ENCODE measurements around the gene DCLRE1A. TPM values are rescaled to one million over a fixed set of nuclear protein-coding genes. Genes with fewer than 3 reads are reported as not detected.

Gene DCLRE1A
- total RNA-seq, 1 donor from 2014 or later: 5.7 TPM

DNA sequence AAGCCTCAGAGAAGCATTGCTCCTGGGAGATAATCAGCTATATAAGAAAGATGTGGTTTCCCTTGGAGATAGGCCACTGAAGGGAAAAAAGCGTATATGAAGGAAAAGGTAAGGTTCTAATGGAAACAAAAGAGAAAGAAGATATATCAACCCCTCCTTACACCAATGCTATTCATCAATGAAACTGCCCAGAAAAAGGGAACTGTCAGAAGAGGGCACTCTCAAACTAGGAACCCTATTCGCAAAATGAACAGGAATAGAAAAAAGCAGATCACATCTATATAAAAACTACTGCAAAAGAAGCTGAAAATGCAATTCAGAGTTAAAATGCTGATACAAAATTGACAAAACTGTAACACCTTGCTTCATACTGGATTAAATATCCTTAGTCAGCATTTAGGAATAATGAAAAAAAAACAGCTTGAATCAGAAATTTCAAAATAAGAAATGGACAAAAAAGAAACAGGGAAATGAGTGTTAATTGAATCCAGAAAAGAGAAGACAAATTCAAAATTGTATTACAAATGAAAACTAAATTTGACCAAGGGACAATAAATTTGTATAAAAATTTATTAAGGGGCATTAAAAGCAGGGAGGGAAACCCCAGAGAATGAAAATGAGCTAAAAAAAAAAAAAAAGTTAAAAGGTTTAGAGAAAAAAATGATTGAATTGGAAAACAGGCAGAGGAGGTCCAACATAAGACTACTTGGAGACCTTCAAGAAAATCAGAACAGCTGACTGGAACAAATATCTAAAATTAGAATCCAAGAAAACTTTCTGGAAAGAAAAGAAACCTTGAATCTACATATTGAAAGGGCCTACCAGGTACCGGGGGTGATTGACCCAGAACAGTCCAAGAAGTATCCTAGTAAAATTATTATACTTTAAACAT is 18.5 kb upstream of the DCLRE1A start:
- Mint-ChIP-seq H3K9me3 (ENCODE audit: low read depth) (peaks cover 23% of the 10 kb centered on the region), H3K4me1 (ENCODE audit: low read depth) (peaks cover 24% of the 10 kb centered on the region), H3K27ac (ENCODE audit: unreplicated experiment) (no peak overlapping the region), H3K27me3 (ENCODE audit: low read depth) (no peaks in the 10 kb centered on the region), H3K4me3 (ENCODE audit: unreplicated experiment) (no peak overlapping the region), H3K36me3 (ENCODE audit: low read depth) (peaks cover 27% of the 10 kb centered on the region)
- TF ChIP-seq, protein P1, sequence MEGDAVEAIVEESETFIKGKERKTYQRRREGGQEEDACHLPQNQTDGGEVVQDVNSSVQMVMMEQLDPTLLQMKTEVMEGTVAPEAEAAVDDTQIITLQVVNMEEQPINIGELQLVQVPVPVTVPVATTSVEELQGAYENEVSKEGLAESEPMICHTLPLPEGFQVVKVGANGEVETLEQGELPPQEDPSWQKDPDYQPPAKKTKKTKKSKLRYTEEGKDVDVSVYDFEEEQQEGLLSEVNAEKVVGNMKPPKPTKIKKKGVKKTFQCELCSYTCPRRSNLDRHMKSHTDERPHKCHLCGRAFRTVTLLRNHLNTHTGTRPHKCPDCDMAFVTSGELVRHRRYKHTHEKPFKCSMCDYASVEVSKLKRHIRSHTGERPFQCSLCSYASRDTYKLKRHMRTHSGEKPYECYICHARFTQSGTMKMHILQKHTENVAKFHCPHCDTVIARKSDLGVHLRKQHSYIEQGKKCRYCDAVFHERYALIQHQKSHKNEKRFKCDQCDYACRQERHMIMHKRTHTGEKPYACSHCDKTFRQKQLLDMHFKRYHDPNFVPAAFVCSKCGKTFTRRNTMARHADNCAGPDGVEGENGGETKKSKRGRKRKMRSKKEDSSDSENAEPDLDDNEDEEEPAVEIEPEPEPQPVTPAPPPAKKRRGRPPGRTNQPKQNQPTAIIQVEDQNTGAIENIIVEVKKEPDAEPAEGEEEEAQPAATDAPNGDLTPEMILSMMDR (IDR thresholded peaks at IDR 0.05): no peak
- no peak for DNase-seq (ENCODE audit: low spot score)

GRCh38 chr10:113869789-113870188 is 15.9 kb upstream of the DCLRE1A start:
- peaks cover 23% of the 10 kb centered on the region for H3K9me3 Mint-ChIP-seq (ENCODE audit: low read depth)
- H3K4me3 Mint-ChIP-seq (ENCODE audit: unreplicated experiment): no peak overlapping the region
- peaks cover 3% of the 10 kb centered on the region for H3K4me1 Mint-ChIP-seq (ENCODE audit: low read depth)
- peaks cover 27% of the 10 kb centered on the region for H3K36me3 Mint-ChIP-seq (ENCODE audit: low read depth)
- H3K27ac Mint-ChIP-seq (ENCODE audit: unreplicated experiment): no peak overlapping the region
- TF ChIP-seq, protein P1 (IDR thresholded peaks at IDR 0.05): no peak
- H3K27me3 Mint-ChIP-seq (ENCODE audit: low read depth): no peaks in the 10 kb centered on the region
- DNase-seq (ENCODE audit: low spot score): no peak

- Mint-ChIP-seq H3K4me3 (ENCODE audit: unreplicated experiment) (no peak overlapping the region), H3K4me1 (ENCODE audit: low read depth) (no peaks in the 10 kb centered on the region), H3K36me3 (ENCODE audit: low read depth) (peaks cover 22% of the 10 kb centered on the region), H3K27ac (ENCODE audit: unreplicated experiment) (no peak overlapping the region), H3K27me3 (ENCODE audit: low read depth) (no peaks in the 10 kb centered on the region), H3K9me3 (ENCODE audit: low read depth) (peaks cover 13% of the 10 kb centered on the region)
- DNase-seq (ENCODE audit: low spot score): no peak
- TF ChIP-seq, protein P1 (IDR thresholded peaks at IDR 0.05): no peak
These were observed 14.0 kb upstream of the DCLRE1A start for GRCh38 chr10:113867904-113868303.

DNA sequence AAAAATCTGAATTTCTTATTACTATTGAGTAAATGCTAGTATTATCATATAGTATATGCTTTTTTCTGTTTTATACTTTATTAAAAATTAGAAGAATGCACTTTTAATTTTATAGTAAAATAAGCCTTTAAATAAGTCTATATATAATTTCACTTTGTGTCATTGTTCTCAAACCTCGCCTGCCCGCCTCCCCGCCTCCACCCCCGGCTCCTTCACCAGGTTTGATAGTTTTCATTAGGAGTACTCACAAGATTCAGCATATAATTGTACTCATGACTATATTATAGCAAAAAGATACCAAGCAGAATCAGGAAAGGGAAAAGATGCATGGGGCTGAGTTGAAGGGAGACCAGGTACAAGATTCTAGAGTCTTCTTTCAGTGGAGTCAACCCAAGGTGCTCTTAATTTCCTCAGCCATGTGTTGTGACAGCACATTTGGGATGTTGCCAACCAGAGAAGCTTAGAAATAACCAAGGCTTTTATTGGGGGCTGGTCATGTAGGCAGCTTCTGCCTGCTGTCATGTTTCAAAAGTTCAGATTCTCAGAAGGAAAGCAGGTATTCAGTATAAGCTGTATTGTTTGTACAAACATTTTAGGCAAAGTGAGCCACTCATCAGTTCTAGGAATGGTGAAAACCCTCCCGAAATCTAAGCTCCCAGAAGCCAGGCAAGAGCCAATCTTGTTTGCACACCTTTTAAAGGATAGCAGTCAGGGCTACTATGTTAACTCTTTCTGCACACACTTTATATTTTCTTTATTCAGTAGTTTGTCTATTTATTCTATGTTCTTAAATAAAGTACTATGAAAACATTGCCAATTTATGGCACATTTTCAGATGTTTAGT is 12.9 kb upstream of the DCLRE1A start:
- Mint-ChIP-seq H3K9me3 (ENCODE audit: low read depth) (peaks cover 3% of the 10 kb centered on the region), H3K27ac (ENCODE audit: unreplicated experiment) (no peak overlapping the region), H3K36me3 (ENCODE audit: low read depth) (peaks cover 13% of the 10 kb centered on the region), H3K4me1 (ENCODE audit: low read depth) (no peaks in the 10 kb centered on the region), H3K27me3 (ENCODE audit: low read depth) (no peaks in the 10 kb centered on the region), H3K4me3 (ENCODE audit: unreplicated experiment) (no peak overlapping the region)
- TF ChIP-seq, protein P1 (IDR thresholded peaks at IDR 0.05): no peak
- DNase-seq (ENCODE audit: low spot score): no peak

- H3K27ac Mint-ChIP-seq (ENCODE audit: unreplicated experiment): no peak overlapping the region
- H3K4me1 Mint-ChIP-seq (ENCODE audit: low read depth): no peaks in the 10 kb centered on the region
- H3K9me3 Mint-ChIP-seq (ENCODE audit: low read depth): peaks cover 5% of the 10 kb centered on the region
- no peak for DNase-seq (ENCODE audit: low spot score)
- no peak overlapping the region for H3K4me3 Mint-ChIP-seq (ENCODE audit: unreplicated experiment)
- TF ChIP-seq, protein P1 (IDR thresholded peaks at IDR 0.05): no peak
- H3K36me3 Mint-ChIP-seq (ENCODE audit: low read depth): peaks cover 17% of the 10 kb centered on the region
- H3K27me3 Mint-ChIP-seq (ENCODE audit: low read depth): no peaks in the 10 kb centered on the region
These were observed 12.0 kb upstream of the DCLRE1A start for GRCh38 chr10:113865901-113866300.

Data from chondrocyte (in vitro differentiated cells).